ENCODE measurements around the gene INSC.
A peak's percentile ranks its signal among the peaks of the same experiment; 100 is the strongest.
"Not testable (repeated sequence)": the region's sequence is repeated elsewhere in the genome, so short reads cannot be mapped to it uniquely, and the experiment has no call there.

The INSC gene, protein sequence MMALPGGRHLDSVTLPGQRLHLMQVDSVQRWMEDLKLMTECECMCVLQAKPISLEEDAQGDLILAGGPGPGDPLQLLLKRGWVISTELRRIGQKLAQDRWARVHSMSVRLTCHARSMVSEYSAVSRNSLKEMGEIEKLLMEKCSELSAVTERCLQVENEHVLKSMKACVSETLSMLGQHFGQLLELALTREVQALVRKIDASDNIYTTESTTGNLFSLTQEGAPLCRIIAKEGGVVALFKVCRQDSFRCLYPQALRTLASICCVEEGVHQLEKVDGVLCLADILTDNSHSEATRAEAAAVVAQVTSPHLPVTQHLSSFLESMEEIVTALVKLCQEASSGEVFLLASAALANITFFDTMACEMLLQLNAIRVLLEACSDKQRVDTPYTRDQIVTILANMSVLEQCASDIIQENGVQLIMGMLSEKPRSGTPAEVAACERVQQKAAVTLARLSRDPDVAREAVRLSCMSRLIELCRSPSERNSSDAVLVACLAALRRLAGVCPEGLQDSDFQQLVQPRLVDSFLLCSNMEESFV

DNA sequence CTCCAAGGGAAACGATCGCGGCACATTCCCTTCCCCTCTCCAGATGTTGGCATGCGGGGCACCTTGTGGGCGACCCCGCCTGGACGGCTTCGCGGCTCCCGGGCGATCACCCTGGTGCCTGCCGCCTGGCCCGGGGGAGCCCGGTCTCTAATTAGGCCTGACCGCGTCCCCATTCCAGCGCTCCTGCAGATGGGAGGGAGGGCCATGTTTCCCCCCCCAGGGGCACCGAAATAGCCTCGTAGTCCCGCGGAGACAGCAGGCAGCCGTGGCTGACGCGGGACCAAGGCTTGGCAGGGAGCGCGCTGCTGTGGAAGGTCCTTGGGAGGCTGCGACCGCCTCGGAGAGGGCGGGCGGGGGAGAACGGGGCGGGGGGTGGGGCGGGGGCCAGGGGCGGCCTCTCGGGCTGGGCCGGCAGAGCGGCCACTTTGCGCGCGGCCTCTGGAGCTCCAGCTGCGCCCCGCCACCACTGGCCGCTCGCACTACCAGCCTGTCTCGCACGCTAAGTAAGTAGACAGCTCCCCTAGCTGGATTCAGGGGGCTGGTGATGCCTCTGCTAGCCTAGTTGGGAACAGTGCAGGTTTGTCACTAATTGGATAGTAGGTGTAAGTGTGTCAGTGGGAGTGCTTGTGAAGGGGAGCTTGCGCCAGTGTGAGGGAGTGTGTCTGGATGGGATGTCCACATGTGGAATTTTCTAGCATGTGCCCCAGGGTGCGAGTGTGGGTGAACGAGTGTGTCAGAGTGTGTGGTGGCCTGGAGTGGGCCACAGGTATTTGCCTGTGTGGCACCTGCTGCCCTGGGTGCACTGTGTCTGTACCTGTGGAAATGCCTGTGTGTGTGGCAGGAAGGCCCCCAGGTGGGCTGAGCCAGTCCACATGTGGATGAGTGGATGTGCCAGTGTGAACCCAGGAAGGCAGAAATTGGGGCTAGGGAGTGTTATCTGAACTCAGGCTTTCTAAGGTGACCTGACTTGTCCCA lies at the start of gene INSC:
TSS of gene INSC (plus strand) at position 423 of the 975 bp plus-strand sequence. CDS start 34,252 bp downstream, outside the sequence.
- no peak for DNase-seq (ENCODE audit: low spot score)

DNA sequence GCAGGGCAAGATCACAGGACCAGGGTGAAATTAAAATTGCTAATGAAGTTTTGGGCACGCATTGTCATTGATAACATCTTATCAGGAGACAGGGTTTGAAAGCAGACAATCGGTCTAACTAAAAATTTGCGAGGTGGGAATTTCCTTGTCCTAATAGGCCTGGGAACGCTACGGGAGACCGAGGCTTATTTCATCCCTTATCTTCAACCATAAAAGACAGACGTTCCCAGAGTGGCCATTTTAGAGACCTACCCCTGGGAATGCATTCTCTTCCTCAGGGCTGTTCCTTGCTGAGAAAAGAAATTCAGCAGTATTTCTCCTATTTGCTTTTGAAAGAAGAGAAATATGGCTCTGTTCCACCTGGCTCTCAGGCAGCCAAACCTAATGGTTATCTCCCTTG lies 45.0 kb upstream of the INSC start:
- not testable (repeated sequence) for DNase-seq (ENCODE audit: low spot score)

DNA sequence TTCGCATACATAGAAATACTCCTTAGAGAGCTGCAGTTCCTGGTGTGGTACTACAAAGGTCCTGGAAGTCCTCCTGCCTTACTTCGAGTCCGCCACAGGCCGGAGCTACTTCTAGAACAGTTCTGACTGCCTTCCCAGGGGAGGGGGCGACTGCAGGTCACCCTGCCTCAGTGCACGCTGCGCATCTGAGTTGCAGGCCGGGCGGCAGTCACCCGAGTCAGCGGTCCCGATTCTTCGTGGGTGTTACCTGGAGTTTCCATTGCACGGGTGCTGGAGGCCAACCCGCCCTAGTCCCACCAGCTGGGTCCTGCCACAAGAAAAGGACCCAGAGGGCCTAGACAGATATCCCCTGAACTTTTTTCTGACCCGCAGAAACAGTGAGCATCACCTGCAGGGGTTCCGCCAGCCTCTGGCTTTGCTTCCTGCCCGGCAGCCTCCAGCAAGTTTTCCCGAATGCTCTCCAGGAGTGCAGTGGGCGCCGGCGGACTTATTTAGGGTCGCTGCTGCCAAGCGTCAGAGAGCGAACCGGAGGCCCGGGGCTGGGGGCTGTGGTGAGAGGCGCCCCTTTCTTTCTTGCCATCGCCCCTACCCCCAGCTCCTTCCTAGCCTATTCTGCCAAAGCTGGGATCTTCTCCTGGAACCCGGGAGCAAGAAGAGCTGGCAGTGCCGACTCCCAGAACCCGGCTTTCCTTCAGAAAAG lies 43.0 kb upstream of the INSC start:
- no peak for DNase-seq (ENCODE audit: low spot score)

DNA sequence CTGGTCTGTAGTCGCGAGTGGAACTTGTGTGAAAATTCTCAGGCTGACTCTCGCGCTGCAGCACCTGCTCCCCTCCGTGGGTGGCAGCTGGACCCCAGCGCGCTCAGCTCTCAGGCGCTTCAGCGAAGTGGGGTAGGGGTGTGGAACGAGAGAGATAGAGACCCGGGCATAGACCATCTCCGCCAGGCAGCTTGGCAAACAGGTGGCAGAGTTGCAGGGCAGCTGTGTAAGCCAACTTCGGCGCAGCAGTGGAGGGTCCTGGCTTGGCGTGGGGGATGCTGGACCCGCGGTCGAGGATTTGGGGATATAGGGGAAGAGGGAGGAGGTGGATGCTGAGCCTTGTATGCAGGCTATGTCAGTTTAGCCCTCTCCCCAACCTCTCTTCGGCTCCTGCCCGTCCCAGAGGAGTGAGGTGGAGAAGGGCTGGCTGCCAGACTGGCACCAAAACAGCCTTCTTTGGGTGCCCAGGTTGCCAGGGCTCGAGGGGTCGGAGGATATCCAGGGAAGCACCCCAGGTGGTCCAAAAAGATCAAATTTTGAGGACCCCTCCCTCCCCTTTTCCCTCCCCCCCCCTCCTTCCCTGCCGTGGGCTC lies 42.1 kb upstream of the INSC start:
- DNase-seq (ENCODE audit: low spot score): no peak

DNA sequence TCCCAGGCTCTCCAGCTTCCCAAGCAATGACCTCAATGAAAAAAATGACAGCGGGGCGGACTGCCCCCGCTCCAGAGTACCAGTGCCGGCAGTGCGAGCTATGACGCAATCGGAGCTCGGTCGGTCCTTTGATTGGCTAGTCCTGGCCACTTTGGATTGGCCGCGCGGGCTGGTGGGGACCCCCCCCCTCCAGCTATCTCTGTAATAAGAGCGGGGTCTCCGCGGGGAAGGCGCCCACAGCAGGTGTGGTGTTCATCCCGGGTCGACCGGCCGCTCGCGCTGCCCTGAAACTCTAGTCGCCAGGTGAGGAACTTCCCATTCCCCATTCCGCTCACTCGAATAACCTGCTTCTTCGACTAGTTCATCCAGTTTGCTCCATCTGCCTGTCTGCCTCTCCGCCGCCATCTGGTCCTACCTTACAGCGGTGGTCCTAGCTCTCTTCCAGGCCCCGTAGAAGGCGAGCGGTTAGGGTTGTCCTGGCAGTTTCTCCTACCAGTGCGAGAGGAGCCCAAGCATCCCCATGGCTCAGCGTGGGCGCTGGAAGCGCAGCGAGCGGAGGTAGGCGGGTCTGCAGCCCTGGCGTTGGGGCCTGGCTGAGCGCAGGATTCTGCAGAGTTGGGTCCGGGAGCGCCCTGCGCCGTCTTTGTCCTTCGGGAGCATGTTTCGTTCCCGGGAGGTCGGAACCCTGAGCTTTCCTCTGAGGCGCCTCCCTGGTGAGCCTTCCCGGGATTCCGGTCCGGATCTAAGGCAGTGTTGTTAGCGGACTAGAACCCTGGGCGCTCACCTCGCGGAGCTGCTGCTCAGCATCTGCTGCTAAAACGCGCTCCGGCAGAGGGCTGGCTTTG lies 41.1 kb upstream of the INSC start, which contains the start of gene CALCB:
TSS of gene CALCB (plus strand) at position 233 of the 845 bp plus-strand sequence. CDS start 1,126 bp downstream, outside the sequence.
- no peak for DNase-seq (ENCODE audit: low spot score)

DNA sequence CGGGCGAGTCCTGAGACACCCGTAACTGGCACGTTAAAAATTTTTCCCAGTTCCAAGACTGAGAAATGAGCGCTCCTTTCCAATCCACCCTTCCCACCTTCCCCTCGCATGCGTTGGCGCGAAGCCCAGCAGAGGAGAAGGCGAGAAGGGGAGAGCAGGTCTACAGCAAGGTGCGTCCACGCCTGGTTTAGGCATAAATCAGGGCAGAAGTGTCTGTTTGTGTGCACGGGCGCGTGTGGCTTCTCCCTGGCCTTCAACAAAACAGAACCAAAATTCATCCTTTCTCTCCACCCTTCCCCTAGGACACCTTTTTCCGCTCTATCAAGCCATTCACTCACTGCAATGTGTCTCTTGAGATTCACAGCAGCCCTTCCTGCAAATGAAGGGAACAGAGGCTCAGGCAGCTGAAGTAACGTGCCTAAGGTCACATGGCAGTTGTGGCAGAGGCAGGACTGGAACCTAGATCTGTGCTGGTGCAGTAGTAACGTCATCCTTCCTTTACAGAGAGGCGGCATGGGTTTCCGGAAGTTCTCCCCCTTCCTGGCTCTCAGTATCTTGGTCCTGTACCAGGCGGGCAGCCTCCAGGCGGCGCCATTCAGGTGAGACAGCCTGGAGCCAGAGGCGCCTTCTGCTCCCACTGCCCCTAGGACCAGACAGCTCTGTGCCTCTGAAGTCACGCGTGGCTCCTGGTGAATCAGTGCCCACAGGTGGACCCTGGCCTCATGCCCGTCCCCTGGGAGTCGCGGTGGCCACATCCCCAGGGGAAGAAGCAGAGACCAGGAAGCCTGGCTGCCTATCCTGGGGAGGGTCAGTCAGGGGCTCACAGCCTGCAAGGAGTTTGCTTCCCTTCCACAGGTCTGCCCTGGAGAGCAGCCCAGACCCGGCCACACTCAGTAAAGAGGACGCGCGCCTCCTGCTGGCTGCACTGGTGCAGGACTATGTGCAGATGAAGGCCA lies 40.2 kb upstream of the INSC start:
- peak; percentile 63 for DNase-seq (ENCODE audit: low spot score)

DNA sequence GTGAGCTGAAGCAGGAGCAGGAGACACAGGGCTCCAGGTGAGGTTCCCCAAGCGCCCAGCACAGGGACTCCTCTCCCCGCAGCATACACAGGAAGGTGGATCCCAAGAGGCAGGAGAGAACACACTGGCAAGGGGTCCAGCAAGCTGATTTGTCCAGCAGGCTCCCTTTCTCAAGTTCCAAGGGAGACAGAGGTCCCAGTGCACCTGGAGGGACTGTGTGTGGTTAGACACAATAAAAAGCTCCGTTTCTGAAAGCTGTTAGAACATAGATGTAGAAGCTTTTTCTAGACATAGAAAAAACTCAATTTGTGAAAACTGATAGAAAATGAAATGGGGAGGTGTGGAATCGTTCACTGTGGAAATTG lies 39.6 kb upstream of the INSC start:
- DNase-seq (ENCODE audit: low spot score): no peak

DNA sequence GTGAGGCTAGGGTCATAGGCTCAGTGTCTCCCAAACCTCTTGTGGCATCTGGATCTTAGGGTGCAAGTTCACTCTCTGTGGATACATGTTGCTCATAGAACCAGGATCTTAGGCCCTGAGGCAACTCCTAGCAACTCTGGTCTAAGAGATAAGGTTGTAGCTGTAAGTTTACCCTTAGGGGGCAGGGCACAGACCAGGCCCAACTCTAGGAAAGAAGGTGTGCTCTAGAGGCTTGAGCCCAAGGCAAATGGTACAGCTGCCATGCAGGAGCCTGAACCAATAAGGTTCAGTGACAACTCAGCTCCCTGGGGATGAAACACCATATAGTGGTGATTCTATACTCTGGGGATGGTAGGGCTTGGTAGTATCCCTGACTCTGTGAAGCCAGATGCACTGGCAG lies 23.5 kb upstream of the INSC start:
- DNase-seq (ENCODE audit: low spot score): no peak

DNA sequence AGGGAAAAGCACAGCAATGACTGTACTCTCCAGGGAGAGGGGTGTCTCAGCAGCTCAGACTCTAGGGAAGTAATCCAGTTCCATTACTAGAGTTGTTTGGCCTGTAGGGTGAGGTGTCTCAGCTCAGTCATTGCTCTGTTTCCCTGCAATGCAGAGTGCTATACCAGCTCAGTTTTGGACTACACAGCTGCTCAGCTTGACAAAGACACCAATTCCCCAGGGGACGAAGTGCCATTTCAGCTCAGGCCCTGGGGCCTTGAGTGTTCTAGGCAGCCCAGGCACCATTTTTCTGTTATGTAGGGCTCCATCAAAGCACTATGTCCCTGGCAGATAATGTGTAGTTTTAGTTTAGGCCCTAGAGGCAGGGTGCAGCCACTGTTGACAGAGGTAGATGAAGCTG lies 23.1 kb upstream of the INSC start:
- no peak for DNase-seq (ENCODE audit: low spot score)

DNA sequence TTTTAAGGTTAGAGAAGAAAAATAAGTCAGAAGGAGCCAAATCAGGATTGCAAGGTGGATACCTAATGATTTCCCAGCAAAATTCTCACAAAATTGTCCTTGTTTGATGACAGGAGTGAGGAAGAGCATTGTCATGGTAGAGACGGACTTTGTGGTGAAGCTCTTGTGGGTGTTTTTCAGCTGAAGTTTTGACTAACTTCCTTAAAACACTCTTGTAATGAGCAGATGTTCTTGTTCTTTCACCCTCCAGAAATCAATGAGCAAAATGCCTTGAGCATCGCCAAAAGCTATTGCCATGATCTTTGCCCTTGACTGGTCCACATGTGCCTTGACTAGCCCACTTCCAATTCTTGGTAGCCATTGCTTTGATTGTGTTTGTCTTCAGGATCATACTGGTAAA lies 21.3 kb upstream of the INSC start:
- no peak for DNase-seq (ENCODE audit: low spot score)

DNA sequence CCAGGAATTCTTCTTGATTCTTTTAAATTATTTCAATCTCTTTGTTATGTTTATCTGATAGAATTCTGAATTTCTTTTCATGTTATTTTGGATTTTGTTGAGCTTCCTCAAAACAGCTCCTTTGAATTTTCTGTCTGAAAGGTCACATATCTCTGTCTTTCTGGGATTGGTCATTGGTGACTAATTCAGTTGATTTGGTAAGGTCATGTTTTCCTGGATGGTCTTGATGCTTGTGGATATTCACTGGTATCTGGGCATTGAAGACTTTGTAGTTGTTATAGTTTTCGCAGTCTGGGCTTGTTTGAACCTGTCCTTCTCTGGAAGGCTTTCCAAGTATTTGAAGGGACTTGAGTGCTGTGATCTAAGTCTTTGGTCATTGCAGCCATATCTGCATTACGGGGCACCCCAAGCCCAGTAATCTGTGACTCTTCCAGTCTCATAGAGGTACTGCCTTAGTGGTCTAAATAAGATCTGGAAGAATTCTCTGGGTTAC lies 18.9 kb upstream of the INSC start:
- no peak for DNase-seq (ENCODE audit: low spot score)

DNA sequence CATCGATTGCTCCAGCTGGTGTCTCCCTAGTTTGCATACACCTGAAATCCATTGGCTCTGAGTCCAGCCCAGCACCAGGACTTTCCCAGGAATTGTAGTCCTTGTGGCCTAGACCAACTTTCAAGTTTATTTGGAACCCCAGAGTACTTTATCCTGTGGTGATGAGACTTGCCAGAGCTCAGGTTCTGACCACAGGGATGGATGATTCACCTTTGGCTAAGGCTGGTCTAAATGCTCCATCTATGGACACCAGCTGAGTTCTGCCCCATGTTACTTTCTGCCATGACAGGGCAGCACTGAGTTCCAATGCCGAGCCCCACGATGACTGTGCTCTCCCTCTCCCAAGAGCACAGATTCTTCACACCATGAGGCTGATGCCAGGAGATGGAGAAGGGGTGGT lies 17.3 kb upstream of the INSC start:
- no peak for DNase-seq (ENCODE audit: low spot score)

DNA sequence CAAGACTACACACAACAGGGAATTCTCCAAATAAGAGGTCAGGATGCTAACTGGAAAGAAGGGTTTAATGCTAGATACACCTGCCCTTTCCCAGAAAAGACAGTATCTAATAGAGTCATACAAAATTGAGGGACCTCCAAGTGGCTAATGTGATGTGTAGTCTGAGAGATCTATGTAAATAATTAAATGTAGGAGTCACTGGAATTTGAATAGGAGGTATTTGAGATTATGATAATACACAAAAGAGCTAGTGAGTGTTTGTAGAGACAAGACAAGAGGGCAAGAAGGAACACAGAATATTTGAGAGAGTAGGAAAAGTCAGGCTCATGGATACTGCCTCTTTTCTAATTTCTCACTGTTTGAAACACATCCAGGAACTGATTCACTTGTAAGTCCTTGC lies 15.5 kb upstream of the INSC start:
- no peak for DNase-seq (ENCODE audit: low spot score)

DNA sequence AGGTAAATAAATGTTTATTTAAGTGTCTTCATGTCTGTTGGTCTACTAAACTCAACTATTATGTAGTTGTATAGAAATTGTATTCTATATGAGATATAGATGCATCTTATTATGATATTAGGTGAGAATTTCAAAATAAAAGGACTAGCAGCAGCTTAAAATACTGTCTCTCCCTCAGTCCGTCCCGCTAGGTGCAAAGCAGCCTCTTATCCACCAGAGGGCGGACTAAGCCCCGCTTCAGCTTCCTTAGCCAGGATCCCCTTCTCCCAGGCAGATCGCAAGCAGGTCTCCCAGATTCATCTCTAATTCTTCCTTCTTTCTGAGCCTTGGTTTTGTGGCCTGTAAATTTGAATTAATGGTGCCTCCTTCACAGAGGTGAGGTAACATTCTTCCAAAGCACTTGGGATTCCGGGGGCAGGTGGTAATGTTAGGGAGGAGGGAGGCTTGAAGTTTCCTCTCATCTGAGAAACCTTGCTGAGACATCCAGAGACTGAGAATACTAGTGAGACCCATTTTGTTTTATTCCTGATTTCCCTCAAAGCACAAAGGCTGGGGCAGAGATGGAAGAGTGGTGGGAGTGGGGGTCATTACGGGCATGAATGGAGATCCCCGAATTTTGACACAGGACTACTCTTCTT lies 13.5 kb upstream of the INSC start:
- peak; percentile 73 for DNase-seq (ENCODE audit: low spot score)

DNA sequence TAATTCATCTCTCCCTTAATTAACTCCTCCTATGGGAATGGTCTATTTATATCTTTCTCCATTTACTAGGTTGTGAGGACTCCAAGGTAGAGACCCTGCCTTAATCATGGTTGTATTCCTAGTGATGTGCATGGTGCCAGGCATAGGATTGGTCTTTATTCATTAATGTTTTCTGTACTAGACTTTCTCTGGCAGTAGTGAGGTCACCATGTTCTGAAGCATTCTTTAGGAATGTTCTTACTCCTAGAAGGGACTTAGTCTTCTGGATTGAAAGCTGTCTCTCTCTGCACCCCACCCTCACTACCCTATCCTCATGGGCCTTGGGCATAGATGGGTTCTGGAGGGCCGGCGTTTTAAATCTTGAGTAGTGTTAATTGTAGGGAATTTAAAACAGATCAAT lies 10.6 kb upstream of the INSC start:
- no peak for DNase-seq (ENCODE audit: low spot score)

DNA sequence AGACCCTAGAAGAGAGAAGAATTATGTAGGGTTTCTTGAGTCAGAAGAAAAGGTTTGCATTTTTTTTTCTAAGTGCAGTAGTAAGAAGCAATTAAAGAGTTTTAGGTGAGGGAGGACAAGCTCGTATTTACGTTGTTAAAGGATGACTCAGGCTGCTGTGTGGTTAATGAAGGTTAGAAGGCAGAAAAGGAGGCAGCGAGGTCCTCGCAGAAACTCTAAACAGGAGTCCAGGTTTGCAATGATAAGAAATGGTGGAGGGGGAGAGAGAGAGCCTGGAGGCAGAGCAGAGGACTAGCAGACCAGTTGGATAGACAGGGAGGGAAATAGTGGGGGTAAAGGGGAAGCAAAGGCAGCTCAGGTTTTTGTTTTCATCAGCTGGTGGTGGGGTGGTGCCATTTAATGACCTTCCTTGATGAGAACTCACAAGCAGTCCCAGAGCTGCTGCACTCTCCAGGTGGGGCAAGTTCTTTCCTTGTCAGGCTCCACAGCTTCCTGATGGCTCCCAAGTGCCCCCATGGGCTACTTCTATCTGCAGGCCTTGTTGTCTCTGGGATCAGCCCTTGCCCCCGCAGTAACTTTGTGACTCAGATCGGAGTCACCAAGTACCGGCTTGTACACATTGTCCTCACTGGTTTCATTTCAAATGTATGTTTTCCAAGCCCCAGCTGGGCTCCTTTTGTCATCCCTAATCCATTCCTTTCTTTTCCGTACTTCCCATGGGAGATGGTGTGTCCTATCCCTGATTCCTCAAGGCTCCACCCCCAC lies 8.3 kb upstream of the INSC start:
- DNase-seq (ENCODE audit: low spot score): peak; percentile 55

DNA sequence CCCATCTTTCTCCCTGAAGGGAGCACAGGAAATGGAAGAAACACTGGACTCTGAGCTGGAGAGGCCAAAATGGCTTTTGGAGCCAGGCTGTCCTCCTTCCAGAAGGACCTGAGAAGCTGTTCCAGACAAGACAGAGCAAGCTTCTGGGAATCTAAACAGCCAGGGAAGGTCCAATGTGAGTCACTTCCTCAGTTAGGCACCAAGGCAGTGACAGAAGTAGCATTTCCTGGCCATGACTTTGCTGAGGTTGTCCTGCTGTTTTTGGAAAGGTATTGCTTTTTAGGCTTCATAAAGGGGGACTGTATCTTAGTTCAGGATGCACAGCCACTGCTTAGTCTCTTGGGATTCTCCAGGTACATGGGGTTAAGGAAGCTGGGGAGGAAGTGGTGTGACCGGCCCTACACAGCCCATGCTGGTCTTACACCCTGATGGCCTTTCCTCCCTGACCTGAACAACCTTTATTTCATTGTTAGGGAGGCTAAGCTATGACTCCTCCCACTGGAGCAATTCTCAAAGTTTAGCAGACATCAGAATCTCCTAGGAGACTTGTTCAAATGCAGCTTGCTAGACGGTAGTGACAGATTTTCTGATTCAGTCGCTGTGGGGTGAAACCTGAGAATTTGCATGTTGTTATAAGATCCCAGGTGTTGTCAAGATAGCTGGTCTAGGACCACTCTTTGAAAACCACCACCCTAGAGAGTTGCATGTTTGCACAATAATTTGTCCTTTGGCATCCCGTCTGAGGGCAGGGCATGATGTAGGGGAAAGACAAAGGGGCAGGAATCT lies 6.8 kb upstream of the INSC start:
- no peak for DNase-seq (ENCODE audit: low spot score)
